A549 (cell line): Measurements from ENCODE around the gene NSUN6.

Experiments used
- CBX2 ChIP-seq: fragments of 200-600 bp; sonication (generic); IDR thresholded peaks from 2 replicates; pipeline ENCODE4 v1.6.1; 2016; ENCODE audit warnings: low read depth, mild to moderate bottlenecking, borderline replicate concordance
- CTCF ChIP-seq: fragments of >200 bp; sonication (Bioruptor Twin); formaldehyde crosslinking; IDR thresholded peaks from 3 replicates; pipeline ENCODE4 v1.5.1; 2016
- EP300 ChIP-seq, 2 experiments: fragments of >200 bp; sonication (Bioruptor Twin); formaldehyde crosslinking; IDR thresholded peaks; 2 replicates in 1 of 2; 3 replicates in 1 of 2; pipeline ENCODE4 v1.6.1; 2016 to 2017
- JUN ChIP-seq, 2 experiments: fragments of >200 bp; sonication (Bioruptor Twin); formaldehyde crosslinking; IDR thresholded peaks; 2 replicates in 1 of 2; 3 replicates in 1 of 2; pipeline ENCODE4 v1.6.1; 2016 to 2017
- POLR2AphosphoS2 ChIP-seq: conservative IDR thresholded peaks from 2 replicates; pipeline ENCODE4 v1.6.1; 2012; ENCODE audit warnings: low read length, improper control_type of control experiment, inconsistent platforms
- REST ChIP-seq: fragments of 200-600 bp; sonication (generic); IDR thresholded peaks from 2 replicates; pipeline ENCODE4 v1.6.1; 2016; ENCODE audit warnings: antibody characterized with exemption, mild to moderate bottlenecking, moderate library complexity
- TP53 ChIP-seq: fragments of 250-450 bp; sonication (Bioruptor Pico); IDR thresholded peaks from 2 replicates; pipeline ENCODE4 v1.5.0; 2021; ENCODE audit warnings: mild to moderate bottlenecking, moderate library complexity
- USF2 ChIP-seq: fragments of 450-650 bp; IDR thresholded peaks from 2 replicates; pipeline ENCODE4 v1.6.1; 2014; ENCODE audit warnings: antibody characterized with exemption

GRCh38 chr10:18527687-18528086 lies 123.7 kb downstream of the NSUN6 start:
- TF ChIP-seq JUN (IDR thresholded peaks at IDR 0.05), result no peak
- no peak for TF ChIP-seq CBX2
- no peak for TF ChIP-seq CTCF
- TF ChIP-seq EP300 (IDR thresholded peaks at IDR 0.05), result no peak
- TF ChIP-seq TP53, result no peak
- TF ChIP-seq POLR2AphosphoS2, result no peak
- no peak for TF ChIP-seq REST
- TF ChIP-seq USF2, result no peak
